ENCODE results near the gene UBALD2.

Gene UBALD2

GRCh38 chr17:76236603-76237002, 28.5 kb upstream of the UBALD2 start:
- H3K9me2 ChIP-seq (replicated peaks; ENCODE audit: control insufficient read depth, low read length), result no peaks in the 10 kb centered on the region
- TF ChIP-seq, protein P1, sequence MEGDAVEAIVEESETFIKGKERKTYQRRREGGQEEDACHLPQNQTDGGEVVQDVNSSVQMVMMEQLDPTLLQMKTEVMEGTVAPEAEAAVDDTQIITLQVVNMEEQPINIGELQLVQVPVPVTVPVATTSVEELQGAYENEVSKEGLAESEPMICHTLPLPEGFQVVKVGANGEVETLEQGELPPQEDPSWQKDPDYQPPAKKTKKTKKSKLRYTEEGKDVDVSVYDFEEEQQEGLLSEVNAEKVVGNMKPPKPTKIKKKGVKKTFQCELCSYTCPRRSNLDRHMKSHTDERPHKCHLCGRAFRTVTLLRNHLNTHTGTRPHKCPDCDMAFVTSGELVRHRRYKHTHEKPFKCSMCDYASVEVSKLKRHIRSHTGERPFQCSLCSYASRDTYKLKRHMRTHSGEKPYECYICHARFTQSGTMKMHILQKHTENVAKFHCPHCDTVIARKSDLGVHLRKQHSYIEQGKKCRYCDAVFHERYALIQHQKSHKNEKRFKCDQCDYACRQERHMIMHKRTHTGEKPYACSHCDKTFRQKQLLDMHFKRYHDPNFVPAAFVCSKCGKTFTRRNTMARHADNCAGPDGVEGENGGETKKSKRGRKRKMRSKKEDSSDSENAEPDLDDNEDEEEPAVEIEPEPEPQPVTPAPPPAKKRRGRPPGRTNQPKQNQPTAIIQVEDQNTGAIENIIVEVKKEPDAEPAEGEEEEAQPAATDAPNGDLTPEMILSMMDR (IDR thresholded peaks at IDR 0.05; ENCODE audit: low read depth, low read length, poor library complexity, severe bottlenecking), result no peak
- TF ChIP-seq EZH2phosphoT487 (IDR thresholded peaks at IDR 0.05; ENCODE audit: borderline replicate concordance, low read length), result no peak
- no peak overlapping the region for H3K27ac ChIP-seq (ENCODE audit: low read depth, low read length)
- no peaks in the 10 kb centered on the region for H3K36me3 ChIP-seq (ENCODE audit: control insufficient read depth, low read length)
- no peaks in the 10 kb centered on the region for H3F3A ChIP-seq (ENCODE audit: control insufficient read depth, insufficient read depth)
- H3K4me3 ChIP-seq (ENCODE audit: low read length), result no peak overlapping the region
- no peaks in the 10 kb centered on the region for H3K79me2 ChIP-seq (ENCODE audit: control insufficient read depth, low read length)
- peaks cover 38% of the 10 kb centered on the region for H3K27me3 ChIP-seq (ENCODE audit: control insufficient read depth, low read length)
- no peaks in the 10 kb centered on the region for H3K9me3 ChIP-seq (ENCODE audit: control insufficient read depth, insufficient read depth, low read length)
- H3K4me2 ChIP-seq (ENCODE audit: low read length), result no peak overlapping the region
- H4K20me1 ChIP-seq (ENCODE audit: control insufficient read depth, insufficient read depth, low read depth, low read length), result no peaks in the 10 kb centered on the region
- peaks cover 4% of the 10 kb centered on the region; the same call in 1 of the 2 replicates for H3K4me1 ChIP-seq (ENCODE audit: control insufficient read depth, low read length)

DNA sequence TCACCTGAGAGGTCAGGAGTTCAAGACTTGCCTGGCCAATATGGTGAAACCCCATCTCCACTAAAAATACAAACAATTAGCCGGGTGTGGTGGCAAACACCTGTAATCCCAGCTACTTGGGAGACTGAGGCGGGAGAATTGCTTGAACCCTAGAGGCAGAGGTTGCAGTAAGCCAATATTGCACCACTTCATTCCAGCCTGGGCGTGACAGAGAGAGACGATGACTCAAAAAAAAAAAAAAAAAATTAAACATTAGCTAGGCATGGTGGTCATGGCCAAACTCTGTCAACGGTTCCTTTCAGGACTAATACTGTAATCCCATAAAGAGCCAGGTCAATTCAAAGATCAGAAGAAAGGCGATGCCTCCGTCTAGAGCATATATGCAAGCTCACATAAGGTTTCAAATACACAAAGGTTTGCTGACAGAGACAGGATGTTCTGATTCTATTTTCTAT, 27.3 kb upstream of the UBALD2 start:
- no peak overlapping the region for H3K27ac ChIP-seq (ENCODE audit: low read depth, low read length)
- no peaks in the 10 kb centered on the region for H3F3A ChIP-seq (ENCODE audit: control insufficient read depth, insufficient read depth)
- no peaks in the 10 kb centered on the region for H3K9me2 ChIP-seq (replicated peaks; ENCODE audit: control insufficient read depth, low read length)
- H3K4me3 ChIP-seq (ENCODE audit: low read length), result no peak overlapping the region
- peaks cover 4% of the 10 kb centered on the region; the same call in 1 of the 2 replicates for H3K4me1 ChIP-seq (ENCODE audit: control insufficient read depth, low read length)
- peaks cover 49% of the 10 kb centered on the region for H3K27me3 ChIP-seq (ENCODE audit: control insufficient read depth, low read length)
- H3K4me2 ChIP-seq (ENCODE audit: low read length), result no peak overlapping the region
- no peak for TF ChIP-seq EZH2phosphoT487 (IDR thresholded peaks at IDR 0.05; ENCODE audit: borderline replicate concordance, low read length)
- TF ChIP-seq, protein P1 (IDR thresholded peaks at IDR 0.05; ENCODE audit: low read depth, low read length, poor library complexity, severe bottlenecking), result no peak
- H3K9me3 ChIP-seq (ENCODE audit: control insufficient read depth, insufficient read depth, low read length), result no peaks in the 10 kb centered on the region
- H3K79me2 ChIP-seq (ENCODE audit: control insufficient read depth, low read length), result no peaks in the 10 kb centered on the region
- no peaks in the 10 kb centered on the region for H3K36me3 ChIP-seq (ENCODE audit: control insufficient read depth, low read length)
- no peaks in the 10 kb centered on the region for H4K20me1 ChIP-seq (ENCODE audit: control insufficient read depth, insufficient read depth, low read depth, low read length)

GRCh38 chr17:76238847-76239537, 26.2 kb upstream of the UBALD2 start:
- no peak overlapping the region for H3K4me2 ChIP-seq (ENCODE audit: low read length)
- H3K9me2 ChIP-seq (replicated peaks; ENCODE audit: control insufficient read depth, low read length), result no peaks in the 10 kb centered on the region
- H3K9me3 ChIP-seq (ENCODE audit: control insufficient read depth, insufficient read depth, low read length), result no peaks in the 10 kb centered on the region
- H3K36me3 ChIP-seq (ENCODE audit: control insufficient read depth, low read length), result no peaks in the 10 kb centered on the region
- H3K27me3 ChIP-seq (ENCODE audit: control insufficient read depth, low read length), result peaks cover 54% of the 10 kb centered on the region
- no peaks in the 10 kb centered on the region for H4K20me1 ChIP-seq (ENCODE audit: control insufficient read depth, insufficient read depth, low read depth, low read length)
- TF ChIP-seq, protein P1 (IDR thresholded peaks at IDR 0.05; ENCODE audit: low read depth, low read length, poor library complexity, severe bottlenecking), result no peak
- TF ChIP-seq EZH2phosphoT487 (IDR thresholded peaks at IDR 0.05; ENCODE audit: borderline replicate concordance, low read length), result no peak
- no peak overlapping the region for H3K27ac ChIP-seq (ENCODE audit: low read depth, low read length)
- H3F3A ChIP-seq (ENCODE audit: control insufficient read depth, insufficient read depth), result no peaks in the 10 kb centered on the region
- no peak overlapping the region for H3K4me3 ChIP-seq (ENCODE audit: low read length)
- no peaks in the 10 kb centered on the region for H3K79me2 ChIP-seq (ENCODE audit: control insufficient read depth, low read length)
- peaks cover 4% of the 10 kb centered on the region; the same call in 1 of the 2 replicates for H3K4me1 ChIP-seq (ENCODE audit: control insufficient read depth, low read length)
